Breast epithelium (tissue), 3 donors: ENCODE results near the gene FGF9.

Source experiments
- CTCF ChIP-seq, 3 donors: fragments of 450-650 bp; IDR thresholded peaks; one replicate each; pipeline ENCODE4 v1.5.1; 2016 to 2017; ENCODE audit warnings: antibody characterized with exemption in 3 of 3, mild to moderate bottlenecking in 3 of 3, moderate library complexity in 3 of 3
- POLR2A ChIP-seq: fragments of 450-650 bp; IDR thresholded peaks from one replicate; pipeline ENCODE4 v1.6.1; 2016; ENCODE audit warnings: antibody characterized with exemption, mild to moderate bottlenecking, moderate library complexity

DNA sequence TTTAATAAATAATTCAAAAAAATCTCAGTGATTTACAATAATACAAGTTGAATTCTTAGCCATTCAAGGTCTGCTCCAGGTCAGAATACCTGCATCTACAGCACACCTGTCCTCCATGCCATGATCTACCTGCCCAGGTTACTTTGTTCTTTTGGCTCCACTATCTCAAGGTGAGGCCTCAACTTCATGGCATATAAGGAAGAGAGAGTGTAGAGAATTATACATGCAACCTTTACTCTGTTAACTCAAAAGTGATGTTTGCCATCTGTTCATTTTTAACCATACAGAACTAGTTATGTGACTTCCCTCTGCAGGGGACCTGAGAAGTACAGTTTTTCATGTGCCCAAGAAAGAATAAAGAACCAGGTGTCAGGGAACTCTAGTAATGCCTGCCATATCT is 38.7 kb upstream of the FGF9 start:
- TF ChIP-seq CTCF (IDR thresholded peaks at IDR 0.05) = no peak
- TF ChIP-seq POLR2A = no peak
